ENCODE measurements around the gene USH2A. TPM values are rescaled to one million over a fixed set of nuclear protein-coding genes. Genes with fewer than 3 reads are reported as not detected.

USH2A gene
- total RNA-seq, 1 donor from 2014 or later, result not detected

DNA sequence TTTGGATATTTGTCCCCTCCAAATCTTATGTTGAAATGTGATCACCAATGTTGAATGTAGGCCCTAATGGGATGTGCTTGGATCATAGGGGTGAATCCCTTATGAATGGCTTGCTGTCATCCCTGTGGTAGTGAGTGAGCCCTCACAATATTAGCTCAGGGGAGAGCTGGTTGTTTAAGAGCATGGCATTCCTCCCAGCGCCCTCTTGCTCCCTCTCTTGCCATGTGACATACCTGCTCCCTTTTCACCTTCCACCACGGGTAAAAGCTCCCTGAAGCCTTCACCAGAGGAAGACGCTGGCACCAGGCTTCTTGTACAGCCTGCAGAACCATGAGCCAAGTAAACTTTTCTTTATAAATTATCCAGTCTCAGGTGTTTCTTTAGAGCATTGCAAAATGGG is 550.6 kb downstream of the USH2A start:
- no peak for DNase-seq (ENCODE audit: extremely low spot score, unreplicated experiment)
- TF ChIP-seq, protein P1, sequence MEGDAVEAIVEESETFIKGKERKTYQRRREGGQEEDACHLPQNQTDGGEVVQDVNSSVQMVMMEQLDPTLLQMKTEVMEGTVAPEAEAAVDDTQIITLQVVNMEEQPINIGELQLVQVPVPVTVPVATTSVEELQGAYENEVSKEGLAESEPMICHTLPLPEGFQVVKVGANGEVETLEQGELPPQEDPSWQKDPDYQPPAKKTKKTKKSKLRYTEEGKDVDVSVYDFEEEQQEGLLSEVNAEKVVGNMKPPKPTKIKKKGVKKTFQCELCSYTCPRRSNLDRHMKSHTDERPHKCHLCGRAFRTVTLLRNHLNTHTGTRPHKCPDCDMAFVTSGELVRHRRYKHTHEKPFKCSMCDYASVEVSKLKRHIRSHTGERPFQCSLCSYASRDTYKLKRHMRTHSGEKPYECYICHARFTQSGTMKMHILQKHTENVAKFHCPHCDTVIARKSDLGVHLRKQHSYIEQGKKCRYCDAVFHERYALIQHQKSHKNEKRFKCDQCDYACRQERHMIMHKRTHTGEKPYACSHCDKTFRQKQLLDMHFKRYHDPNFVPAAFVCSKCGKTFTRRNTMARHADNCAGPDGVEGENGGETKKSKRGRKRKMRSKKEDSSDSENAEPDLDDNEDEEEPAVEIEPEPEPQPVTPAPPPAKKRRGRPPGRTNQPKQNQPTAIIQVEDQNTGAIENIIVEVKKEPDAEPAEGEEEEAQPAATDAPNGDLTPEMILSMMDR (IDR thresholded peaks at IDR 0.05), result no peak
- no peaks in the 10 kb centered on the region for H3K4me1 Mint-ChIP-seq (ENCODE audit: unreplicated experiment)
- no peak overlapping the region for H3K4me3 Mint-ChIP-seq (ENCODE audit: unreplicated experiment)
- H3K27me3 Mint-ChIP-seq (ENCODE audit: unreplicated experiment), result no peaks in the 10 kb centered on the region
- H3K27ac Mint-ChIP-seq (ENCODE audit: unreplicated experiment), result no peak overlapping the region
- no peaks in the 10 kb centered on the region for H3K36me3 Mint-ChIP-seq (ENCODE audit: unreplicated experiment)
- H3K9me3 Mint-ChIP-seq (ENCODE audit: unreplicated experiment), result no peaks in the 10 kb centered on the region

DNA sequence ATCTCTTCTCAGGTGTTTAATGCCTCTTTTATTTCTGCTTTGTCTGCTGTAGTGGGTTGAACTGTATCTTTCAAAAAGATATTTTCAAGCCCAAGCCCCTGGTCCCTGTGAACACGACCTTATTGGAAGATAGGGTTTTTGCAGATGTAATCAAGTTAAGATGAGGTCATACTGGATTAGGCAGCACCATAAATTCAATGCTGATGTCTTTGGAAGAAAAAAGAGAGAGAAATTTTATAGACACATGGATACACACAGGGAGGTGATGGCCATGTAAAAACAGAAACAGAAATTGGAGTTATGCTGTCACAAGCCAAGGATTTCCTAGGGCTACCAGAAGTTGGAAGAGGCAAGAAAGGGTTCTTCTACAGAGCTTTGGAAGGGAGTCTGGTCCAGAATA is 554.7 kb downstream of the USH2A start:
- no peaks in the 10 kb centered on the region for H3K4me1 Mint-ChIP-seq (ENCODE audit: unreplicated experiment)
- H3K9me3 Mint-ChIP-seq (ENCODE audit: unreplicated experiment), result no peaks in the 10 kb centered on the region
- no peaks in the 10 kb centered on the region for H3K27me3 Mint-ChIP-seq (ENCODE audit: unreplicated experiment)
- H3K27ac Mint-ChIP-seq (ENCODE audit: unreplicated experiment), result no peak overlapping the region
- no peak for DNase-seq (ENCODE audit: extremely low spot score, unreplicated experiment)
- TF ChIP-seq, protein P1 (IDR thresholded peaks at IDR 0.05), result no peak
- no peak overlapping the region for H3K4me3 Mint-ChIP-seq (ENCODE audit: unreplicated experiment)
- H3K36me3 Mint-ChIP-seq (ENCODE audit: unreplicated experiment), result no peaks in the 10 kb centered on the region

DNA sequence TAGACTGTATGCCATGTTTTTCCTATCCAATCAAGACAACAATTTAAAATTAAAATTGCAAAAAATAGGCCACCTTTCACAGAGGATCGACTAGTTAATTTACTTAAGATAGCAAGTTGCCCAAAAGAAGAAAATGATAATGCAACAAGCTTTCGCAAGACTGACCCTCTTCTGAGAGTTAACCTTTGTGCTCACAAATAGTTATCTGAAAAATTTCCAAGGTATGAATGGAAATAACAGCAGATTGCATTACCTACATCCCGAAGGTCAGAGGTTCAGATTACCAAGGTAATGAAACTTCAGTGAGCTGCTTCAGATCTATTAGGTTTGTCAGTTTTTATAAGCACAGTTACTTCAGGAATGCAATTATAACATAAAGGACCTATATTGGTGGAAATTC is 558.2 kb downstream of the USH2A start:
- Mint-ChIP-seq H3K4me1 (ENCODE audit: unreplicated experiment) (no peaks in the 10 kb centered on the region), H3K9me3 (ENCODE audit: unreplicated experiment) (no peaks in the 10 kb centered on the region), H3K4me3 (ENCODE audit: unreplicated experiment) (no peak overlapping the region), H3K27ac (ENCODE audit: unreplicated experiment) (no peak overlapping the region), H3K36me3 (ENCODE audit: unreplicated experiment) (no peaks in the 10 kb centered on the region), H3K27me3 (ENCODE audit: unreplicated experiment) (no peaks in the 10 kb centered on the region)
- DNase-seq (ENCODE audit: extremely low spot score, unreplicated experiment), result no peak
- TF ChIP-seq, protein P1 (IDR thresholded peaks at IDR 0.05), result no peak

DNA sequence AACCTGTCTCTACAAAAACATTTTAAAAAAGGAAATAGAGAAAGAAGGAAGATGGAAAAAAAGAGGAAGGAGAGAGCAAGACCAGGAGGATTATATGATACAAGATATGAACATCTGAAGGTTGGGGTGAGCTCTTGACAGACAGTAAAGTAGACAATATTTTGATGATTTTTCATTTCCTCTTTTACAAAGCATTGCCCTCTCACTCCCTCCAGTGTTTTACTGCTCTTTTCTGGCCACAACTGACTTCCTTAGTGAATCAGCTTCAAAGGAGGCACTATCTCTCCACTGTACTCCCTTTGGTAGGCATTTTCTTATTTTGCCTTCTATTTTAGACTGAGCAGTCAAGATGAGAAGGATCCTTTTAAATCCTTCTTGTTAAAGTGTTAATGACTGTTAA is 559.5 kb downstream of the USH2A start:
- Mint-ChIP-seq H3K27me3 (ENCODE audit: unreplicated experiment) (no peaks in the 10 kb centered on the region), H3K9me3 (ENCODE audit: unreplicated experiment) (no peaks in the 10 kb centered on the region), H3K4me3 (ENCODE audit: unreplicated experiment) (no peak overlapping the region), H3K4me1 (ENCODE audit: unreplicated experiment) (no peaks in the 10 kb centered on the region), H3K36me3 (ENCODE audit: unreplicated experiment) (no peaks in the 10 kb centered on the region), H3K27ac (ENCODE audit: unreplicated experiment) (no peak overlapping the region)
- TF ChIP-seq, protein P1 (IDR thresholded peaks at IDR 0.05), result no peak
- DNase-seq (ENCODE audit: extremely low spot score, unreplicated experiment), result no peak

DNA sequence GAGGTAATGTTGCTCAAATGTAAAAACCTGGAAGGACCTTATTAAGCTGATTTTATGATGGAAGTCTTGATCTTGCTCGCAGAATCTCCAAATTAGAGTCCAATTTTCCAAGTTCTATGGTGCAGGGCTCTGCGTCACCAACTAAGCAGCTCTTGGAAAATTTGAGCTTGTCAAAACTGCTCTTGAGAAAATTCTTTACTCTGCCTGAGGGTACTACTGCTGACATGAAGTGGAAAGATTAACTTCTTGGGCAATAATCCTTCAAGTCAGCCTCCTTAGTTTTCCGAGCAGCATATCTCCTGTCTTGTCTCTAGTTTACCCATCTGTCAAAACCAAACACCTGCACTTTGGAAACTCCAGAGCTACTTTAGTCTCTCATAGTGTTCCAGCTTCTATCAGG is 562.4 kb downstream of the USH2A start:
- no peak overlapping the region for H3K27ac Mint-ChIP-seq (ENCODE audit: unreplicated experiment)
- H3K4me3 Mint-ChIP-seq (ENCODE audit: unreplicated experiment), result no peak overlapping the region
- no peaks in the 10 kb centered on the region for H3K4me1 Mint-ChIP-seq (ENCODE audit: unreplicated experiment)
- peaks cover 7% of the 10 kb centered on the region for H3K9me3 Mint-ChIP-seq (ENCODE audit: unreplicated experiment)
- TF ChIP-seq, protein P1 (IDR thresholded peaks at IDR 0.05), result no peak
- no peaks in the 10 kb centered on the region for H3K36me3 Mint-ChIP-seq (ENCODE audit: unreplicated experiment)
- no peaks in the 10 kb centered on the region for H3K27me3 Mint-ChIP-seq (ENCODE audit: unreplicated experiment)
- no peak for DNase-seq (ENCODE audit: extremely low spot score, unreplicated experiment)
